ENCODE data around the gene ATP5F1E. TPM values are rescaled to one million over a fixed set of nuclear protein-coding genes. Genes with fewer than 3 reads are reported as not detected.

Gene ATP5F1E
- polyA plus RNA-seq, 1 donor: 115 TPM

DNA sequence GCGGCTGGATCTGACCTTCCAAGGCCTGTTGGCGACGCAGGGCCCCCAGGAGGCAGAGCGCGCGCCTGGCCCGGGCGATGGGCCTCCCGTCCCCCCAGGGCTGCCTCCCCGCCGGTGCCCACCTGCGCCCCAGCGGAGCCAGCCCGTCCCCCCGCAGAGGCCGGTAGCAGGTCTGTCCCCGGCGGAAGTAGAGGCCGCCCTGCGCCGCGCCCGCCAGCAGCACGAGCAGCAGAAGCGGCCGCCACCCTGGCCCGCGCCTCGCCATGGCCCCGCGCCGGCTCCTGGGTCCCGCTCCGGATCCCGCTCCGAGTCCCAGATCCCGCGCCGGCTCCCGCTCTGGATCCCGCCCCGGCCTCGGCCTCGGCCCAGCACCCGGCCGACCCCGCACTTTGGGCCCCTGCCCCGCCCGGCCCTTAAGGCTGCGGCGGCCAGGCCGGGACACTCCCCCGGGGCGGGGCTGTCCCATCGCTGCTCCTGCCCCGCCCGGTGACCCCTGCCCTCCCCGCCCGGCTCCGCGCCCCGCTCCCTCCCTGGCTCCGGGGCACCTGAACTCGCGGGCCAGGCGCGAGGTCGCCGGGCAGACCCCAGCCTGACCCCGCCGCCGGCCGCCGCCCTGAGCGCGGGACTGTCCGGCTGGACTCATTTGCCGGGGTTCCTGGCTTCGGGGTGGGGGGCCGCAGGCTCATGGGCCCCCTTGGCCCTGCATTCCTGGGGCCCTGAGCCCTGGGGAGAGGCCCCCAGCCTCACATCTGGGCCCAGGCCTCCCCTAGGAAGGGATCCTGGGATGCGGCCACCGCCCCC is 25.1 kb downstream of the ATP5F1E start, which contains the start of gene CTSZ:
Gene CTSZ, minus strand, starts transcription at position 391 of the 801 bp plus-strand sequence. Its CDS starts 126 bp downstream, at position 265.
- DNase-seq: peak; percentile 61 to 89
- Histone ChIP-seq H3K9me3 (ENCODE audit: control insufficient read depth, low read depth, low read length) (no peaks in the 10 kb centered on the region), H3K4me1 (ENCODE audit: control insufficient read depth, insufficient read depth, low read length) (peaks cover 11% of the 10 kb centered on the region), H3K27ac (ENCODE audit: low read length) (peak within 1 kb of the TSS; percentile 15), H3K4me3 (ENCODE audit: low read length) (peak within 1 kb of the TSS; percentile 67), H3K27me3 (ENCODE audit: control insufficient read depth, insufficient read depth, low read length) (no peaks in the 10 kb centered on the region), H3K36me3 (ENCODE audit: control insufficient read depth, insufficient read depth, low read length) (no peaks in the 10 kb centered on the region)
- no CpG with 5 or more reads among the region's 82 CpGs for WGBS (ENCODE audit: insufficient coverage, low lambda C conversion rate)

DNA sequence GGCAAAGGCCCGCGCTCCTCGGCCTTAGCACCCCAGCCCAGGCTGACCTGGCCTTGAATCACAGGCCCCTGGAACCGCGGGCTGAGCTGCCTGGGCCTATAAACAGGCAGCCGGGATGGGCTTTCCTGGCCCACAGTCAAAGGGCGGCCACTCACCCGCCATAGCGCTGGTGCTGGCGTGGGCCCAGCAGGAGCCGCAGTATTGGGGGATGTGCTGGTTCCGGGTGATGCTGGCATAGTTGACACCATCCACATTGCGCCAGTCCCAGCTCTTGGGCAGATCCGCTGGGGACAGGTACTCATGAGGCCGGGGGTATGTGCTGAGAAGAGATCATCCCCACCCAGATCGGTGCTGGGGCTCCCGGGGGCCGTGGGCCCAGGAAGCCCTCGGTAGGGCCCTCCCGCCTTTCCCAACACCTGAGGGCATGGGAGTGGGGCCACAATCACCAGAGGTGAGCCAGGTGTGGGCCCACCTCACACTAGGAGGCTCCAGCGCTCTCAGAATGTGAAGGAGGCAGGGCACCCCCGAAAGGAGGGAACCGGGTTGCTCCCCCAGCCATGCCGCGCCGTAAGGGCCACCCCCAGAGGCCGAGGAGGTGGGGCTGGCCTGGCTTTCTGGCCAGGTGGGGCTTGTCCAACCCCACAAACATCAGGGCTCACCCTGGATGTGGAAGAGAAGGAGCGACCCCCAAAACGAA is 25.8 kb downstream of the ATP5F1E start:
- DNase-seq: no peak
- H3K36me3 ChIP-seq (ENCODE audit: control insufficient read depth, insufficient read depth, low read length): peaks cover 6% of the 10 kb centered on the region
- H3K27ac ChIP-seq (ENCODE audit: low read length): peak overlapping the region; percentile 15
- peak overlapping the region; percentile 67 for H3K4me3 ChIP-seq (ENCODE audit: low read length)
- no peaks in the 10 kb centered on the region for H3K9me3 ChIP-seq (ENCODE audit: control insufficient read depth, low read depth, low read length)
- no peaks in the 10 kb centered on the region for H3K27me3 ChIP-seq (ENCODE audit: control insufficient read depth, insufficient read depth, low read length)
- WGBS (ENCODE audit: insufficient coverage, low lambda C conversion rate): no CpG with 5 or more reads among the region's 29 CpGs
- H3K4me1 ChIP-seq (ENCODE audit: control insufficient read depth, insufficient read depth, low read length): peaks cover 11% of the 10 kb centered on the region

DNA sequence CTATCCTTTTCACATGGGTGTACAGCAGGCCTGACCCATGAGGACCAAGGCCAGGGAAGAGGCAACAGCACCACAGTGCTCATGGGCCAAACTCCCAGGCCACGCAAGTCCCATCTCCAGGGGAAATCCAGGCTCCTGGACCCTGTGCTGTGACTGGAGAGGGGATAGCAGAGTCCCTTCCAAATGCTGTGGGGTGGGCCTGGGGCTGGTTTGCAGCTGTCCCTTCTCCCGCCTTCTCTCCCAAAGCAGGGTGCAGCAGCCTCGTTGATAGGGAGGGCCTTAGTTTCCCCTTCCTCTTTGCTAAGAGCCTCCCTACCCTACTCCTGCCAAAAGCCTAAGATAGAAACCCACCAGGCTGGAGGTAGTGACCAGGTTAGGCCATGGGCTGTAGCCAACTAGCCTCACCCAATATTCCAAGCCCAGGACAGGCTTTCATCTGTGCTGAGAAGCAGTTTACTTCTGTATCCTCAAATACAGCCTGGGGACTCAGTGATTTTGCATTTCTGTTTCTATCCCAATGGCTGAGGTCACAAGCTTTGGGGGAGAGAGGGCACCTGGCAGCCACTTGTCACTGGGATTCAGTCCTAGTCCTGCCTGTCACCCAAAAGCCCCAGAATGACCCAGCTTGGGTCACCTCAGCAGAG is 26.5 kb downstream of the ATP5F1E start:
- no peak for DNase-seq
- H3K4me3 ChIP-seq (ENCODE audit: low read length): peak overlapping the region; percentile 67
- H3K27ac ChIP-seq (ENCODE audit: low read length): no peak overlapping the region
- peaks cover 11% of the 10 kb centered on the region for H3K36me3 ChIP-seq (ENCODE audit: control insufficient read depth, insufficient read depth, low read length)
- WGBS (ENCODE audit: insufficient coverage, low lambda C conversion rate): no CpG with 5 or more reads among the region's 3 CpGs
- H3K9me3 ChIP-seq (ENCODE audit: control insufficient read depth, low read depth, low read length): no peaks in the 10 kb centered on the region
- H3K27me3 ChIP-seq (ENCODE audit: control insufficient read depth, insufficient read depth, low read length): no peaks in the 10 kb centered on the region
- H3K4me1 ChIP-seq (ENCODE audit: control insufficient read depth, insufficient read depth, low read length): peaks cover 11% of the 10 kb centered on the region

DNA sequence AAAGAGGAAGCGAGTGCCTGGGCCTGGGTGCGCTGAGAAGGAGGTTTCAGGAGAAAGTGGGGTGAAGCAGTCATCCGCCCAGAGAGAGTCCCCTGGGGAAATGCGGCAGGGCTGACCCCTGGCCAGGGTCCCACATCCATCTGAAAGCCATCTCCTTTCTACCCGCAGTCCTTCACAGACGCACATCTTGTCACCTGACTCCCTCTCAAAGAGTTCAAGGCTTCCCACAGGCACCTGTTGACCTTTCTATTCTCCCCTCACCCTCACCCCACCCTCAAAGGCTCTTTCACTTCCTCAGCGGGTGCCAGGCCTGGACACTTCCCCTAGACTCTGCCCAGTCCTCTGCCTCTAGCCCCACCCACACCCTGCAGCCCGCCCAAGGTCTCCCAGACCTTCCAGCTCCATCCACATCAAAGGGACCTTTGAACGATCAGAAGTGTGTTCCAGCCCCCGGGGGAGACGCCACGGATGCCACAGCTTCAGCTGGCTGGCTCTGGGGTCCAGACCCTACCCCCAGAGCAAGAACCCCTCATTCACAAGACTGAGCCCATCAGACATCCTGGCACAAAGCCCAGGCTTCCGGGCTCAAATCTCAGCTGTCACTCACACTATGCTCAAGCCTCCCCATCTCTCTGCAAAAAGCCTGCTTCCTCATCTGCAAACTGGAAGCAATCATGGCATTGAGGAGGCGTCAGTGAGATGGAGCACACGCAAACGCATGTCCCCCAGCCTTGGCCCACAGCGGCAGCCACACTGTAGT is 27.2 kb downstream of the ATP5F1E start:
- Histone ChIP-seq H3K27me3 (ENCODE audit: control insufficient read depth, insufficient read depth, low read length) (no peaks in the 10 kb centered on the region), H3K4me3 (ENCODE audit: low read length) (no peak overlapping the region), H3K27ac (ENCODE audit: low read length) (no peak overlapping the region), H3K36me3 (ENCODE audit: control insufficient read depth, insufficient read depth, low read length) (peaks cover 15% of the 10 kb centered on the region), H3K9me3 (ENCODE audit: control insufficient read depth, low read depth, low read length) (no peaks in the 10 kb centered on the region), H3K4me1 (ENCODE audit: control insufficient read depth, insufficient read depth, low read length) (peaks cover 11% of the 10 kb centered on the region)
- DNase-seq: peak; percentile 35 to 65
- no CpG with 5 or more reads among the region's 17 CpGs for WGBS (ENCODE audit: insufficient coverage, low lambda C conversion rate)

DNA sequence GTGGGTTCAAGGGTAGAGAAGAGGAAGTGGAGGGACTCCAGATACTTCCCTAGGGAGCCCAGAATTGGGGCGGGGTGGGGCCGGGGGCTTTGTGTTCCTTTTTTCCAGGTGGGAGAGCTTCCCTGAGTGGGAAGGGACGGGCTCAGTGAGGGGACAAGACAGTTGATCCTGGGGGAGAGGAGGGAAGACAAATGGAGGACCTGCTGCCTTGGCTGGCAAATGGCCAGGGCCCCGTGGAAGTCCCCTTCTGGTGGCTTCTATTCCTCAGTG is 27.7 kb downstream of the ATP5F1E start:
- DNase-seq: no peak
- no CpG with 5 or more reads among the region's 4 CpGs for WGBS (ENCODE audit: insufficient coverage, low lambda C conversion rate)
- H3K4me1 ChIP-seq (ENCODE audit: control insufficient read depth, insufficient read depth, low read length): peaks cover 11% of the 10 kb centered on the region

DNA sequence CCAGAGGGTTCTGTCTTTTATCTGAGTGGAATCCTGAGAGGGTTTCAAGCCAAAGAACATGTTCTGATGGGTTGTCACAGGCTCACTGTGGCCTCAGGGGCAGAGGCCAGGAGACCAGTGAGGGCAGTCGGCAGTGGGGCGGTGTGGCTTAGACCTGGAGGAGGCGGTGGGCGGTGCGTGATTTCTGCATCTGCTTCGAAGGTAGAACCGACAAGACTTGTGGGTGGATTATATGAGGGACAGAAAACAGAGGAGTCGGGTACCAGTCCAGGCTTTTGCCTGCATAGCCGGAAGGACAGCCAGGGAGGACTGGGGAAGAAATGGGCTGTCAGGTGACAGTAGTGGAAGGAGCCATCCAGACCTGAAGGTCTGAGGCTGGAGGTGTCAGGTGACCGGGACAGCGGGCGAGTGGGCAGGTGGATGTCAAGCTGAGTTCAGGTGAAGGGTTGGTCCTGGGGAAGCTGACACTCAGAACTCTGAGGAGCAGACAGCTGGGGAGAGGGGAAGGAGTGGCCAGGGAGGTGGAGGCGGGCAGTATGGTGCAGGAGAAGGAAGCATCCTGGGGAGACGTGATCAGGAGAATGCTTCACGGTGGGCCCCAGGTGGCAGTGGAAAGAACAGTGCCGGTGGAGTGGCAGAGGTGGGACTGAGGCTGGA is 28.2 kb downstream of the ATP5F1E start:
- H3K4me1 ChIP-seq (ENCODE audit: control insufficient read depth, insufficient read depth, low read length): peaks cover 11% of the 10 kb centered on the region
- H3K27me3 ChIP-seq (ENCODE audit: control insufficient read depth, insufficient read depth, low read length): no peaks in the 10 kb centered on the region
- WGBS (ENCODE audit: insufficient coverage, low lambda C conversion rate): 93% methylated on average over 3 of the region's 16 CpGs
- H3K27ac ChIP-seq (ENCODE audit: low read length): no peak overlapping the region
- DNase-seq: no peak
- no peaks in the 10 kb centered on the region for H3K9me3 ChIP-seq (ENCODE audit: control insufficient read depth, low read depth, low read length)
- H3K4me3 ChIP-seq (ENCODE audit: low read length): no peak overlapping the region
- peaks cover 19% of the 10 kb centered on the region for H3K36me3 ChIP-seq (ENCODE audit: control insufficient read depth, insufficient read depth, low read length)

More for the DNA sequence above, 27.7 kb downstream of the ATP5F1E start:
- H3K9me3 ChIP-seq (ENCODE audit: control insufficient read depth, low read depth, low read length): no peaks in the 10 kb centered on the region
- no peaks in the 10 kb centered on the region for H3K27me3 ChIP-seq (ENCODE audit: control insufficient read depth, insufficient read depth, low read length)
- no peak overlapping the region for H3K27ac ChIP-seq (ENCODE audit: low read length)
- H3K4me3 ChIP-seq (ENCODE audit: low read length): no peak overlapping the region
- peaks cover 16% of the 10 kb centered on the region for H3K36me3 ChIP-seq (ENCODE audit: control insufficient read depth, insufficient read depth, low read length)

DNA sequence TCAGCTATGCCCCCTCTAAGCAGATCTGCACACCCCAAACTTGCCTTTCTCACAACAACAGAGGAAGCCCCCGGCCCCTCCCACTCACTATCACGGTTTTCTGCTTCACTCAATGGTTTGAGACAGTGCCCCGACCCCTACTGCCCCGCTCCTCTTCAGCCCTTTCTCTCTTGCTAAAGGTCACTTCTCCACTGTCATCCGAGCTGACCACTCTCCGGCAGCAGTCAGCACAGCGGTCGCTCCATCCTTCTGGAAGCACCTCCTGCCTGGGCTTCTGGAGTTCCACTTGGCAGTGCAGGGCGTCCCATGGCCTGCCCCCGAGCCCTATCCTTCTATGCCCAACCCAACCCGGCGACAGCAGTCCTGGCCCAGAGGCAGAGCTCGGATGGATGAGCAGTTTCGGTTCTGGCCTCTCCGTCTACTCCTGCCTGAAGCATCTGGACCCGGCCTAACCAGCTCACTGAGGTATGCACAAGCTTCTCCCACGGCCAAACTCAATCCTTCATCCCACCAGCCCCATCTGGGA is 29.2 kb downstream of the ATP5F1E start:
- Histone ChIP-seq H3K4me1 (ENCODE audit: control insufficient read depth, insufficient read depth, low read length) (peaks cover 11% of the 10 kb centered on the region), H3K4me3 (ENCODE audit: low read length) (no peak overlapping the region), H3K27ac (ENCODE audit: low read length) (no peak overlapping the region), H3K36me3 (ENCODE audit: control insufficient read depth, insufficient read depth, low read length) (peaks cover 28% of the 10 kb centered on the region), H3K27me3 (ENCODE audit: control insufficient read depth, insufficient read depth, low read length) (no peaks in the 10 kb centered on the region), H3K9me3 (ENCODE audit: control insufficient read depth, low read depth, low read length) (no peaks in the 10 kb centered on the region)
- WGBS (ENCODE audit: insufficient coverage, low lambda C conversion rate): 42% methylated on average over 2 of the region's 17 CpGs
- no peak for DNase-seq

DNA sequence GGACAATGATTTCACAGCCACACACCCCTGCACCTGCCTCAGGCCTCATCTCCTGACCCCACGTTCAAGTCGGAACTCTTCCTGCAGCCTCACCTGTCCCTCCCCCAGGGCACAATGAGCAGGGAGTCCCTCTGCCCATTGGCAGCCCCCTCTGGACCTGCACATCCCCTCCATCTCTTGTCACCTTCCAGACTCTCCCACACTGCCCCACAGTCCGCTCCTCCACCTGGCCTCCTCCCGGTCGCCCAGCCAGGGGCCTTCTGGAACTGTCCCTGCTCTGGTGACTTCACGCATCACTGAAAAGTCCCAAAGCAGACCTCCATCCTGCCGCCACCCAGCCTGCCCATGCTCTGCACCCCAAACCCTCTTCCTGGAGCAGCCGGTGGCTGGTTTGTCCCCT is 29.7 kb downstream of the ATP5F1E start:
- Histone ChIP-seq H3K36me3 (ENCODE audit: control insufficient read depth, insufficient read depth, low read length) (peaks cover 33% of the 10 kb centered on the region), H3K27ac (ENCODE audit: low read length) (no peak overlapping the region), H3K9me3 (ENCODE audit: control insufficient read depth, low read depth, low read length) (no peaks in the 10 kb centered on the region), H3K4me1 (ENCODE audit: control insufficient read depth, insufficient read depth, low read length) (peaks cover 11% of the 10 kb centered on the region), H3K27me3 (ENCODE audit: control insufficient read depth, insufficient read depth, low read length) (no peaks in the 10 kb centered on the region), H3K4me3 (ENCODE audit: low read length) (no peak overlapping the region)
- no CpG with 5 or more reads among the region's 8 CpGs for WGBS (ENCODE audit: insufficient coverage, low lambda C conversion rate)
- DNase-seq: no peak

DNA sequence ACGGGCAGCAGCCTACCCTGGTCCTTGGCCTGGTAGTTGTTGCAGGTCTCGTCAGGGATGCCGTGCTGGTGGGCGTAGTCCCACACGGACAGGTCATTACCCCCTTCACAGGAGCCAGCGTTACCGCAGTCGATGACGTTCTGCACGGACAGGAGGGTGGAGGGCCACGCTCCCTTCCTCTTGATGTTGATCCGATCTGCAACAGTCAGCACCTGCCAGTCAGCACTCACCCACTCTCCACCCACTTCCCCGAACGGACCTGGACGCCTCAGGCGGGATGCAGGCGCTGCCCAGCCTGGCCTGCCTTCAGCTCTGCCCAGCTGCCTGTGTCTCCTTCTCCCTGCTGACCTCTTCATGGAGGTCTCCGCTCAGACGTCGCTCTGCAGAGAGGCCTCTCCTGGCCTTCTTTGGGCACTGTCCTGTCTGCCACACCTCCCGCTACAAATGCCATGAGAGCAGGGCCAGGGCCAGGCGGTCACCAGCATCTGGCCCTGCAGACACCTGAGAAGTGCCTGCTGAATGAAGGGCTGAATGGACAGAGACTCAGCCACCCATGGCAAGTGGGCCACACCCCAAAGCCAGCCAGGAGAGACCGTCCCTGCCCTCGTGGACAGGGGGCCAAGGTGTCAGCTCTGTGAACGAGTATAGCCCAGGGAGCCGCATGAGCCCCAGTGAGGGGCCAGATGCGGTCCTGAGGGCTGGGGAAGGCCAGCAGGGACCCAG is 30.5 kb downstream of the ATP5F1E start:
- Histone ChIP-seq H3K27me3 (ENCODE audit: control insufficient read depth, insufficient read depth, low read length) (no peaks in the 10 kb centered on the region), H3K9me3 (ENCODE audit: control insufficient read depth, low read depth, low read length) (no peaks in the 10 kb centered on the region), H3K4me3 (ENCODE audit: low read length) (no peak overlapping the region), H3K36me3 (ENCODE audit: control insufficient read depth, insufficient read depth, low read length) (peaks cover 39% of the 10 kb centered on the region), H3K4me1 (ENCODE audit: control insufficient read depth, insufficient read depth, low read length) (peaks cover 11% of the 10 kb centered on the region), H3K27ac (ENCODE audit: low read length) (no peak overlapping the region)
- WGBS (ENCODE audit: insufficient coverage, low lambda C conversion rate): no CpG with 5 or more reads among the region's 27 CpGs
- no peak for DNase-seq

All from large intestine (tissue), 3 donors.